NCI-H2107 (cell line): ENCODE results near the gene NSMCE3.

Experiments
- DNase-seq: peaks from one replicate; lab custom pipeline; 2025; lab: John Stamatoyannopoulos, UW

Gene NSMCE3

DNA sequence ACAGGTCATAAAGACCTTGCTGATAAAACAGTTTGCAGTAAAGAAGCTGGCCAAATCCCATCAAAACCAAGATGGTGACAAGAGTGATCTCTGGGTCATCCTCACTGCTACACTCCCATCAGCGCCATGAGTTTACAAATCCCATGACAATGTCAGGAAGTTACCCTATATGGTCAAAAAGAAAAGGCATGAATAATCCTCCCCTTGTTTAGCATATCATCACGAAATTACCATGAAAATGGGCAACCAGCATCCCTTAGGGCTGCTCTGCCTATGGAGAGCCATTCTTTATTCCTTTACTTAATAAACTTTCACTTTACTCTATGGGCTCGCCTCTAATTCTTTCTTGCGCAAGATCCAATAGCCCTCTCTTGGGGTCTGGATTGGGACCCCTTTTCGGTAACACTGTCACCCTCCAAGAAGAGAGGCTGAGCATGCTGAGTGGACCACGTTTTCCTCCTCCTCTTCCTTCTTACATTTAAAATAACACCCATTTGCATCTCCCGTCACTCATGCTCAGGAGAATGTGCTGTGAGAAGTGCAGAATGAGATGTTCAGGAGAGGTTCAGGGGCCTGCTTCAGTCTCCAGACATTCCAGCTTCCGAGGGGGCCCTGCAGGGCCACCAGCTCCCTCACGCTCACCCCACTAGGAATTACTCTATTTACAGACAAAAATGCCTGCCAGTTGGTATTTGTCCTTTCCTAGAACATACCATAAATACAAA, 47.3 kb downstream of the NSMCE3 start:
- no peak for DNase-seq

GRCh38 chr15:29220852-29221251, 48.8 kb downstream of the NSMCE3 start:
- DNase-seq = no peak

GRCh38 chr15:29216955-29217354, 52.7 kb downstream of the NSMCE3 start:
- no peak for DNase-seq
